ENCODE results near the gene KCNB1.

Gene KCNB1

GRCh38 chr20:49513517-49513916 is 31.0 kb upstream of the KCNB1 start:
- H3F3A ChIP-seq (ENCODE audit: low read depth), result no peaks in the 10 kb centered on the region
- TF ChIP-seq, protein P1, sequence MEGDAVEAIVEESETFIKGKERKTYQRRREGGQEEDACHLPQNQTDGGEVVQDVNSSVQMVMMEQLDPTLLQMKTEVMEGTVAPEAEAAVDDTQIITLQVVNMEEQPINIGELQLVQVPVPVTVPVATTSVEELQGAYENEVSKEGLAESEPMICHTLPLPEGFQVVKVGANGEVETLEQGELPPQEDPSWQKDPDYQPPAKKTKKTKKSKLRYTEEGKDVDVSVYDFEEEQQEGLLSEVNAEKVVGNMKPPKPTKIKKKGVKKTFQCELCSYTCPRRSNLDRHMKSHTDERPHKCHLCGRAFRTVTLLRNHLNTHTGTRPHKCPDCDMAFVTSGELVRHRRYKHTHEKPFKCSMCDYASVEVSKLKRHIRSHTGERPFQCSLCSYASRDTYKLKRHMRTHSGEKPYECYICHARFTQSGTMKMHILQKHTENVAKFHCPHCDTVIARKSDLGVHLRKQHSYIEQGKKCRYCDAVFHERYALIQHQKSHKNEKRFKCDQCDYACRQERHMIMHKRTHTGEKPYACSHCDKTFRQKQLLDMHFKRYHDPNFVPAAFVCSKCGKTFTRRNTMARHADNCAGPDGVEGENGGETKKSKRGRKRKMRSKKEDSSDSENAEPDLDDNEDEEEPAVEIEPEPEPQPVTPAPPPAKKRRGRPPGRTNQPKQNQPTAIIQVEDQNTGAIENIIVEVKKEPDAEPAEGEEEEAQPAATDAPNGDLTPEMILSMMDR (conservative IDR thresholded peaks at IDR 0.05; ENCODE audit: low read length), result no peak
- no peak for TF ChIP-seq EZH2phosphoT487 (IDR thresholded peaks at IDR 0.05; ENCODE audit: borderline replicate concordance)
- peaks cover 5% of the 10 kb centered on the region for H3K27me3 ChIP-seq (ENCODE audit: insufficient read depth, low read length, poor library complexity, severe bottlenecking)

DNA sequence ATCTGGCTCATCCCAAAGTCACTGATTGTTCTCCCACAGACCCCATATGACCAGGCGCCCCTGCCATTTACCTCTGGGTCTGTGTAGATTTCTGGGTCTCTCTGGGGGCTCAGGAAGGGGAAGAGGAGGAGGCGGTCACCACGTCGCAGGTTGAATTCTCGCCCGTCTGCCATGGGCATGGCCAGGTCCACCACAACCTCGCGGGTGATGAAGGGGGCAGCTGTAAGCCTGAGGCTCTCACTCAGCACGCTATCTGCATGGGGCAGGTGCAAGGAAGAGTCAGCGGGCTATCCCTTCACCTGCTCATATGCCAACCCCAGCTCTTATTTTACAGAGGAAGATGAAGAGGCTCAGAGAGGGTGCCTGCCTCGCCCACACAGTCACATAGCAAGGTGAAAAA is 30.5 kb upstream of the KCNB1 start:
- H3K9me2 ChIP-seq (replicated peaks; ENCODE audit: low read depth, low read length), result no peaks in the 10 kb centered on the region
- no peak overlapping the region for H2AFZ ChIP-seq (ENCODE audit: low read length)
- no peak overlapping the region for H3K4me3 ChIP-seq (ENCODE audit: low read length, poor library complexity, severe bottlenecking)
- H3K36me3 ChIP-seq (ENCODE audit: insufficient read depth, low read length), result no peaks in the 10 kb centered on the region
- no peak overlapping the region for H3K9ac ChIP-seq (ENCODE audit: low read depth, low read length, poor library complexity, severe bottlenecking)
- H4K20me1 ChIP-seq (ENCODE audit: insufficient read depth, low read length, poor library complexity, severe bottlenecking), result no peaks in the 10 kb centered on the region
- no peaks in the 10 kb centered on the region for H3K9me3 ChIP-seq (ENCODE audit: insufficient read depth, low read depth, low read length)
- H3K27me3 ChIP-seq (ENCODE audit: insufficient read depth, low read length, poor library complexity, severe bottlenecking), result peaks cover 5% of the 10 kb centered on the region
- TF ChIP-seq EZH2phosphoT487 (IDR thresholded peaks at IDR 0.05; ENCODE audit: borderline replicate concordance), result no peak
- TF ChIP-seq, protein P1 (conservative IDR thresholded peaks at IDR 0.05; ENCODE audit: low read length), result no peak
- H3F3A ChIP-seq (ENCODE audit: low read depth), result no peaks in the 10 kb centered on the region
- no peaks in the 10 kb centered on the region for H3K4me1 ChIP-seq (ENCODE audit: insufficient read depth, low read length, poor library complexity, severe bottlenecking)
- H3K4me2 ChIP-seq (ENCODE audit: low read depth, low read length, poor library complexity, severe bottlenecking), result no peak overlapping the region
- no peaks in the 10 kb centered on the region for H3K79me2 ChIP-seq (ENCODE audit: insufficient read depth, low read length)

More at GRCh38 chr20:49513517-49513916, 31.0 kb upstream of the KCNB1 start:
- Histone ChIP-seq H4K20me1 (ENCODE audit: insufficient read depth, low read length, poor library complexity, severe bottlenecking) (no peaks in the 10 kb centered on the region), H3K9ac (ENCODE audit: low read depth, low read length, poor library complexity, severe bottlenecking) (no peak overlapping the region), H3K36me3 (ENCODE audit: insufficient read depth, low read length) (no peaks in the 10 kb centered on the region), H3K9me3 (ENCODE audit: insufficient read depth, low read depth, low read length) (no peaks in the 10 kb centered on the region), H3K9me2 (replicated peaks; ENCODE audit: low read depth, low read length) (no peaks in the 10 kb centered on the region), H2AFZ (ENCODE audit: low read length) (no peak overlapping the region), H3K4me2 (ENCODE audit: low read depth, low read length, poor library complexity, severe bottlenecking) (no peak overlapping the region), H3K4me1 (ENCODE audit: insufficient read depth, low read length, poor library complexity, severe bottlenecking) (no peaks in the 10 kb centered on the region), H3K79me2 (ENCODE audit: insufficient read depth, low read length) (no peaks in the 10 kb centered on the region), H3K4me3 (ENCODE audit: low read length, poor library complexity, severe bottlenecking) (no peak overlapping the region)

DNA sequence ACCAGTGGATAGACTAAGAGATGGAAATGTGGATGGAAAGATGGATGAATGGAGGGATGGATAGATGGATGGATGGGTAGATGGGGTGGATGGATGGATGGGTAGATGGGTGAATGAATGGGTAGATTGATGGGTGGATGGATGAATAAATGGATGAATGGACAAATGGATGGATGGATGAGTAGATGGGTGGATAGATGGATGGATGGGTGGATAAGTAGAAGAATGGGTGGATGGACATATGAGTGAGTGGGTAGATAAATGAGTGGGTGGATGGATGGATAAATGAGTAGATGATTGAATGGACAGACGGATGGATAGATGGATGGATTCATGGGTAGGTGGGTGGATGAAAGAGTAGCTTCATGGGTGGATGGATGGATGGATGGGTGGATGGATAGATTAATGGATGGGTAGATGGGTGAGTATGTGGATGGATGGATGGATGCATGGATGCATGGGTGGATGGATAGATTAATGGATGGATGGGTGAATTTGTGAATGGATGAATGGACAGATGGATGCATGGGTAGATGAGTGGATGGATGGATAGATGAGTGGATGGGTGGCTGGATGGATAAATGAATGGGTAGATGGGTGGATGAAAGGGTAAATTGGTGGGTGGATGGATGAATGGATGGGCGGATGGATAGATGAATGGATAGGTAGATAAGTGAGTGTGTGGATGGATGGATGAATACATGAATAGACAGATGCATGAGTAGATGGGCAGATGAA is 29.5 kb upstream of the KCNB1 start:
- Histone ChIP-seq H2AFZ (ENCODE audit: low read length) (no peak overlapping the region), H3K27me3 (ENCODE audit: insufficient read depth, low read length, poor library complexity, severe bottlenecking) (no peaks in the 10 kb centered on the region), H3K4me3 (ENCODE audit: low read length, poor library complexity, severe bottlenecking) (no peak overlapping the region), H3K36me3 (ENCODE audit: insufficient read depth, low read length) (no peaks in the 10 kb centered on the region), H3K9me3 (ENCODE audit: insufficient read depth, low read depth, low read length) (no peaks in the 10 kb centered on the region), H3K4me2 (ENCODE audit: low read depth, low read length, poor library complexity, severe bottlenecking) (no peak overlapping the region), H3K9me2 (replicated peaks; ENCODE audit: low read depth, low read length) (no peaks in the 10 kb centered on the region), H4K20me1 (ENCODE audit: insufficient read depth, low read length, poor library complexity, severe bottlenecking) (no peaks in the 10 kb centered on the region), H3K4me1 (ENCODE audit: insufficient read depth, low read length, poor library complexity, severe bottlenecking) (no peaks in the 10 kb centered on the region), H3F3A (ENCODE audit: low read depth) (no peaks in the 10 kb centered on the region), H3K79me2 (ENCODE audit: insufficient read depth, low read length) (no peaks in the 10 kb centered on the region), H3K9ac (ENCODE audit: low read depth, low read length, poor library complexity, severe bottlenecking) (no peak overlapping the region)
- TF ChIP-seq, protein P1 (conservative IDR thresholded peaks at IDR 0.05; ENCODE audit: low read length), result no peak
- no peak for TF ChIP-seq EZH2phosphoT487 (IDR thresholded peaks at IDR 0.05; ENCODE audit: borderline replicate concordance)

All from Loucy (cell line).